ENCODE measurements around the gene ATP10A.

DNA sequence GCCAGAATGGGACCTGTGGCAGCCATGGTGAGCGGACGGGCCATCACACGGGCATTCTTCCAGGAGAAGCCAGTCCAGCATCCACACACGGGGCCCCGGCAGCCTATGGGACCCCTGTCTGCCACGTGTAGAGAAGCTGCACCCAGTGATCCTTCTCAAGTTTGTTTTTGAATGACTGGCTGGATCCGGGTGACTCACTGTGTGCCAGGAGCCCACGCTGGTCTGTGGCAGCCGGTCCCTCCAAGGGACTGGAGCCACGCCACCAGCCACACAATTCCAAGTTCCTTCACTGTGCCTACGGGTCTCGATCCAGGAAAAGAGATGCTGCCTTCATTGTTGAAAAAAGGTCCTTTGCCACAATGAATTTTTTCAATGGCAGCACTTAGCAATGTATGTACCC, 58.1 kb downstream of the ATP10A start:
- TF ChIP-seq MAFK (IDR thresholded peaks at IDR 0.05; ENCODE audit: low read length) (no peak), POLR2A (conservative IDR thresholded peaks at IDR 0.05) (no peak), SMARCE1 (IDR thresholded peaks at IDR 0.05) (no peak), ATF3 (IDR thresholded peaks at IDR 0.05) (no peak), ATF3 (CRISPR knock-in tag; conservative IDR thresholded peaks at IDR 0.05) (no peak), ZFX (CRISPR knock-in tag; IDR thresholded peaks at IDR 0.05) (no peak), NFYB (IDR thresholded peaks at IDR 0.05; ENCODE audit: extremely low read depth, insufficient read length) (no peak), ESRRA (IDR thresholded peaks at IDR 0.05; ENCODE audit: borderline replicate concordance, low read depth) (no peak), FOXA3 (CRISPR knock-in tag; conservative IDR thresholded peaks at IDR 0.05 in 1 of 2, IDR thresholded peaks at IDR 0.05 in 1 of 2) (no peak)
- TF ChIP-seq, protein P1, sequence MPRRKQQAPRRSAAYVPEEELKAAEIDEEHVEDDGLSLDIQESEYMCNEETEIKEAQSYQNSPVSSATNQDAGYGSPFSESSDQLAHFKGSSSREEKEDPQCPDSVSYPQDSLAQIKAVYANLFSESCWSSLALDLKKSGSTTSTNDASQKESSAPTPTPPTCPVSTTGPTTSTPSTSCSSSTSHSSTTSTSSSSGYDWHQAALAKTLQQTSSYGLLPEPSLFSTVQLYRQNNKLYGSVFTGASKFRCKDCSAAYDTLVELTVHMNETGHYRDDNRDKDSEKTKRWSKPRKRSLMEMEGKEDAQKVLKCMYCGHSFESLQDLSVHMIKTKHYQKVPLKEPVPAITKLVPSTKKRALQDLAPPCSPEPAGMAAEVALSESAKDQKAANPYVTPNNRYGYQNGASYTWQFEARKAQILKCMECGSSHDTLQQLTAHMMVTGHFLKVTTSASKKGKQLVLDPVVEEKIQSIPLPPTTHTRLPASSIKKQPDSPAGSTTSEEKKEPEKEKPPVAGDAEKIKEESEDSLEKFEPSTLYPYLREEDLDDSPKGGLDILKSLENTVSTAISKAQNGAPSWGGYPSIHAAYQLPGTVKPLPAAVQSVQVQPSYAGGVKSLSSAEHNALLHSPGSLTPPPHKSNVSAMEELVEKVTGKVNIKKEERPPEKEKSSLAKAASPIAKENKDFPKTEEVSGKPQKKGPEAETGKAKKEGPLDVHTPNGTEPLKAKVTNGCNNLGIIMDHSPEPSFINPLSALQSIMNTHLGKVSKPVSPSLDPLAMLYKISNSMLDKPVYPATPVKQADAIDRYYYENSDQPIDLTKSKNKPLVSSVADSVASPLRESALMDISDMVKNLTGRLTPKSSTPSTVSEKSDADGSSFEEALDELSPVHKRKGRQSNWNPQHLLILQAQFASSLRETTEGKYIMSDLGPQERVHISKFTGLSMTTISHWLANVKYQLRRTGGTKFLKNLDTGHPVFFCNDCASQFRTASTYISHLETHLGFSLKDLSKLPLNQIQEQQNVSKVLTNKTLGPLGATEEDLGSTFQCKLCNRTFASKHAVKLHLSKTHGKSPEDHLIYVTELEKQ (CRISPR knock-in tag; IDR thresholded peaks at IDR 0.05): no peak
- TF ChIP-seq, protein P2, sequence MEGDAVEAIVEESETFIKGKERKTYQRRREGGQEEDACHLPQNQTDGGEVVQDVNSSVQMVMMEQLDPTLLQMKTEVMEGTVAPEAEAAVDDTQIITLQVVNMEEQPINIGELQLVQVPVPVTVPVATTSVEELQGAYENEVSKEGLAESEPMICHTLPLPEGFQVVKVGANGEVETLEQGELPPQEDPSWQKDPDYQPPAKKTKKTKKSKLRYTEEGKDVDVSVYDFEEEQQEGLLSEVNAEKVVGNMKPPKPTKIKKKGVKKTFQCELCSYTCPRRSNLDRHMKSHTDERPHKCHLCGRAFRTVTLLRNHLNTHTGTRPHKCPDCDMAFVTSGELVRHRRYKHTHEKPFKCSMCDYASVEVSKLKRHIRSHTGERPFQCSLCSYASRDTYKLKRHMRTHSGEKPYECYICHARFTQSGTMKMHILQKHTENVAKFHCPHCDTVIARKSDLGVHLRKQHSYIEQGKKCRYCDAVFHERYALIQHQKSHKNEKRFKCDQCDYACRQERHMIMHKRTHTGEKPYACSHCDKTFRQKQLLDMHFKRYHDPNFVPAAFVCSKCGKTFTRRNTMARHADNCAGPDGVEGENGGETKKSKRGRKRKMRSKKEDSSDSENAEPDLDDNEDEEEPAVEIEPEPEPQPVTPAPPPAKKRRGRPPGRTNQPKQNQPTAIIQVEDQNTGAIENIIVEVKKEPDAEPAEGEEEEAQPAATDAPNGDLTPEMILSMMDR (IDR thresholded peaks at IDR 0.05 in 2 of 3, conservative IDR thresholded peaks at IDR 0.05 in 1 of 3; ENCODE audit: insufficient read depth in 2 of 3, low read depth in 1 of 3, low read length in 3 of 3): no peak
